Measurements from ENCODE around the gene CCDC92.
"Not testable (repeated sequence)": the region's sequence is repeated elsewhere in the genome, so short reads cannot be mapped to it uniquely, and the experiment has no call there.

CCDC92 gene

GRCh38 chr12:123933214-123933613 lies 39.4 kb downstream of the CCDC92 start:
- no peak for DNase-seq

- no peak for DNase-seq
Measured at GRCh38 chr12:123931686-123932321, 40.8 kb downstream of the CCDC92 start.

GRCh38 chr12:123929946-123930583 lies 42.6 kb downstream of the CCDC92 start:
- no peak for DNase-seq

GRCh38 chr12:123928897-123929296 lies 43.7 kb downstream of the CCDC92 start:
- DNase-seq = no peak

GRCh38 chr12:123928274-123928865 lies 44.3 kb downstream of the CCDC92 start:
- no peak for DNase-seq

- DNase-seq = no peak
Measured at GRCh38 chr12:123924539-123924938, 48.1 kb downstream of the CCDC92 start.

GRCh38 chr12:123923927-123924326 lies 48.7 kb downstream of the CCDC92 start:
- DNase-seq = no peak

- DNase-seq = no peak
Measured at GRCh38 chr12:123923038-123923437, 49.6 kb downstream of the CCDC92 start.

- no peak for DNase-seq
Measured at GRCh38 chr12:123919980-123920360, 52.7 kb downstream of the CCDC92 start.

GRCh38 chr12:123917337-123917850 lies 55.2 kb downstream of the CCDC92 start:
- no peak for DNase-seq

GRCh38 chr12:123916729-123917128 lies 55.9 kb downstream of the CCDC92 start:
- peak; percentile 50 for DNase-seq

- DNase-seq = no peak
Measured at GRCh38 chr12:123914726-123915333, 57.8 kb downstream of the CCDC92 start.

- DNase-seq = no peak
Measured at GRCh38 chr12:123912415-123913380, 59.9 kb downstream of the CCDC92 start.

- DNase-seq = not testable (repeated sequence)
Measured at GRCh38 chr12:123911672-123912409, 60.8 kb downstream of the CCDC92 start.

- no peak for DNase-seq
Measured at GRCh38 chr12:123910761-123911193, 61.9 kb downstream of the CCDC92 start.

- no peak for DNase-seq
Measured at GRCh38 chr12:123910057-123910456, 62.6 kb downstream of the CCDC92 start.

GRCh38 chr12:123908884-123909725 lies 63.5 kb downstream of the CCDC92 start:
- no peak for DNase-seq

GRCh38 chr12:123907726-123908476 lies 64.7 kb downstream of the CCDC92 start:
- DNase-seq = no peak

GRCh38 chr12:123906711-123907420 lies 65.8 kb downstream of the CCDC92 start:
- DNase-seq = no peak
